Tibial artery (tissue), 4 donors: Measurements from ENCODE around the gene TP53RK.

Experiments used
- DNase-seq, 2 donors: peaks; one replicate each; pipeline ENCODE4 v3.0.0-alpha.2; 2019
- H3K27ac ChIP-seq, 2 donors: fragments of 200-600 bp; sonication (generic) in 1 of 2; 1 replicate in 1 of 2; 2 replicates in 1 of 2; pipeline ENCODE4 v1.5.1; 2018 to 2019; ENCODE audit warnings: mild to moderate bottlenecking in 1 of 2
- H3K27me3 ChIP-seq, 2 donors: fragments of 200-600 bp; sonication (generic) in 1 of 2; one replicate each; pipeline versions ENCODE4 v1.5.1 to v1.6.0; 2016 to 2019
- H3K36me3 ChIP-seq, 3 donors: fragments of 200-600 bp; sonication (generic) in 2 of 3; one replicate each; pipeline ENCODE4 v1.5.1; 2016 to 2019; ENCODE audit warnings: mild to moderate bottlenecking in 2 of 3
- H3K4me1 ChIP-seq, 4 donors: fragments of 200-600 bp; sonication (generic) in 2 of 4; 1 replicate in 3 of 4; 2 replicates in 1 of 4; pipeline ENCODE4 v1.5.1; 2016 to 2019
- H3K4me3 ChIP-seq, 2 donors: fragments of 200-600 bp; sonication (generic) in 1 of 2; 1 replicate in 1 of 2; 2 replicates in 1 of 2; pipeline ENCODE4 v1.5.1; 2018 to 2019; ENCODE audit warnings: mild to moderate bottlenecking in 2 of 2
- H3K9me3 ChIP-seq, 3 donors: fragments of 200-600 bp; sonication (generic) in 1 of 3; one replicate each; pipeline ENCODE4 v1.5.1; 2016 to 2019
- CTCF ChIP-seq, 2 experiments: fragments of 200-600 bp in 1 of 2; fragments of 450-650 bp in 1 of 2; IDR thresholded peaks; one replicate each; pipeline ENCODE4 v1.5.1; 2017 to 2019; ENCODE audit warnings: antibody characterized with exemption in 2 of 2, mild to moderate bottlenecking in 1 of 2, moderate library complexity in 1 of 2
- intact Hi-C: fragments of 100-400 bp; cut with DNase I; formaldehyde crosslinking; loops from one replicate; pipeline ENCODE4 v1.15.0; 2023; ENCODE audit warnings: low total_unique reads

Gene TP53RK

GRCh38 chr20:46642969-46643343 lies 46.3 kb downstream of the TP53RK start:
- H3K4me3 ChIP-seq = no peak overlapping the region
- peaks cover 0 to 6% (median 3%) of the 10 kb centered on the region in 4 donors for H3K4me1 ChIP-seq
- H3K27me3 ChIP-seq = no peaks in the 10 kb centered on the region
- intact Hi-C loops = no loop called here
- H3K36me3 ChIP-seq = no peaks in the 10 kb centered on the region
- TF ChIP-seq CTCF (IDR thresholded peaks at IDR 0.05) = no peak
- DNase-seq = no peak
- H3K9me3 ChIP-seq = no peaks in the 10 kb centered on the region
- H3K27ac ChIP-seq = no peak overlapping the region

DNA sequence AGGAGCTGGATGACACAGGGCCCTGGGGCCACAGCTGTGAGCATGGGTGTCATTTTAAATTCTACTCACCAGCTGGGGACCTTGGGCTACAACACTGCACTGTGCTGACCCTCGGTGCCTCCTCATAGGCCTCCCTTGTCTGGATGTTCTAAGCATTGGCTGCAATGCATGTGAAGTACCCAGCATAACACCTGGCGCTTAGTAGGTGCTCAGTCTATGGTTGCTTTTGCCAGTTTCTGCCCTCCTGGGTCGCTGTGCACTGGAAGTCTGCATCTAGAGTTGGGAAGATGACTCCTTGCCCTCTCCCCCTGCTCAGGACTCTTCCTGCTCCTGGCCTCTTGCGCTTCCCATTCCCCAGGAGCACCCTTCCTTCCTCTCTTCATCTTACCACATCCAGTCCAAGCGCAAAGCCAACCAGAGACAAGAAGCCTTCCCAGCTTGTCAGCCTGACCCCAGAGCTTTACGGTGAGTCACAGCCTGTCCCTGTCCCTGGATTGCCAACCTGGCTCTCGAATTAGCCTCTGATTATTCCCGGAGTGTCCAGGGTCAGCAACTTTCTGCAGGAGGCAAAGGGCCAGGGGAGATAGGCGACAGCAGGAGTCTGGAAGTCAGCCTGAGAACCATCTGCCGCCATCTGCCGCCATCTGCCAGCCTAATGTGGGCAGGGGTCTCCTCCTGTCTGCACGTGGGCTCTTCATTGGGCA lies 46.8 kb downstream of the TP53RK start:
- no peak for TF ChIP-seq CTCF (IDR thresholded peaks at IDR 0.05)
- Histone ChIP-seq H3K9me3 (no peaks in the 10 kb centered on the region), H3K36me3 (no peaks in the 10 kb centered on the region), H3K4me1 (peaks cover 0 to 6% (median 3%) of the 10 kb centered on the region in 4 donors), H3K27ac (no peak overlapping the region), H3K4me3 (no peak overlapping the region), H3K27me3 (no peaks in the 10 kb centered on the region)
- DNase-seq = no peak
- intact Hi-C loops = no loop called here

GRCh38 chr20:46641424-46641823 lies 47.8 kb downstream of the TP53RK start:
- no peaks in the 10 kb centered on the region for H3K36me3 ChIP-seq
- H3K27ac ChIP-seq = no peak overlapping the region
- TF ChIP-seq CTCF (IDR thresholded peaks at IDR 0.05) = no peak
- H3K4me3 ChIP-seq = no peak overlapping the region
- H3K9me3 ChIP-seq = no peaks in the 10 kb centered on the region
- H3K27me3 ChIP-seq = no peaks in the 10 kb centered on the region
- no peak for DNase-seq
- no peaks in the 10 kb centered on the region for H3K4me1 ChIP-seq
- intact Hi-C loops = no loop called here

- no peak for DNase-seq
- no peaks in the 10 kb centered on the region for H3K36me3 ChIP-seq
- no peaks in the 10 kb centered on the region for H3K9me3 ChIP-seq
- TF ChIP-seq CTCF (IDR thresholded peaks at IDR 0.05) = no peak
- no peak overlapping the region for H3K27ac ChIP-seq
- H3K4me1 ChIP-seq = no peaks in the 10 kb centered on the region
- intact Hi-C loops = no loop called here
- no peak overlapping the region for H3K4me3 ChIP-seq
- no peaks in the 10 kb centered on the region for H3K27me3 ChIP-seq
Measured at GRCh38 chr20:46640536-46641311, 48.5 kb downstream of the TP53RK start.

DNA sequence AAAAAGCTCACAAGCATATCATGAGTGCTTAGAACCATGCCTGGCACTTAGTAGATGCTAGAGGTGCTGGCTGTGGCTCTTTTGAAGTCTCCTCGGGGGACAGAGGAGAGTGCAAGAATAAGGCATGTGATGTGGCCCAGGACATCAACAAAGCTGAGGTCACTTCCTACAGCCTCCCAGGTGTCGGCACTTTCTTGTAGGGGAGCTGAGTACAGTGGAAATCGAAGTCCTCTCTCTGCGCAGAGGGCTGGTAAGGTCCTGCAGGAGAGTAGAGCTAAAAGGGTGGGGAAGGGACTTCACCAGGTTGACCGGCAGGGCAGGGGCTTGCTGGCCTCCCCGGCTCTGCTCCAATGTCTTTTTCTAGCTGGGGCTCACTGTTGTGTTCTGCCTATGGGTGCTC lies 49.2 kb downstream of the TP53RK start:
- Histone ChIP-seq H3K27me3 (no peaks in the 10 kb centered on the region), H3K9me3 (no peaks in the 10 kb centered on the region), H3K4me3 (no peak overlapping the region), H3K27ac (no peak overlapping the region), H3K4me1 (no peaks in the 10 kb centered on the region), H3K36me3 (no peaks in the 10 kb centered on the region)
- TF ChIP-seq CTCF (IDR thresholded peaks at IDR 0.05) = no peak
- no peak for DNase-seq
- intact Hi-C loops = no loop called here
